ENCODE data around the gene OCLN.
"Not testable (repeated sequence)": the region's sequence is repeated elsewhere in the genome, so short reads cannot be mapped to it uniquely, and the experiment has no call there.

OCLN gene

GRCh38 chr5:69530561-69531405 is 38.2 kb downstream of the OCLN start:
- no peak for DNase-seq

GRCh38 chr5:69531406-69531801 is 38.8 kb downstream of the OCLN start:
- no peak for DNase-seq

- DNase-seq, result not testable (repeated sequence)
Measured at GRCh38 chr5:69537911-69538310, 45.3 kb downstream of the OCLN start.

- not testable (repeated sequence) for DNase-seq
Measured at GRCh38 chr5:69538735-69539134, 46.1 kb downstream of the OCLN start.

- not testable (repeated sequence) for DNase-seq
Measured at GRCh38 chr5:69541347-69541746, 48.8 kb downstream of the OCLN start.

- not testable (repeated sequence) for DNase-seq
Measured at GRCh38 chr5:69542838-69543618, 50.4 kb downstream of the OCLN start.

GRCh38 chr5:69544602-69545001 is 52.0 kb downstream of the OCLN start:
- DNase-seq, result not testable (repeated sequence)

GRCh38 chr5:69559908-69560330 is 67.3 kb downstream of the OCLN start, which contains the start of gene GTF2H2C:
Gene GTF2H2C (plus strand): TSS chr5:69560191. CDS start chr5:69565133, 4,942 bp downstream.
- not testable (repeated sequence) for DNase-seq

- DNase-seq, result not testable (repeated sequence)
Measured at GRCh38 chr5:69560587-69561431, 68.2 kb downstream of the OCLN start.

- DNase-seq, result not testable (repeated sequence)
Measured at GRCh38 chr5:69566172-69566571, 73.6 kb downstream of the OCLN start.

GRCh38 chr5:69568072-69568471 is 75.5 kb downstream of the OCLN start:
- not testable (repeated sequence) for DNase-seq

- DNase-seq, result not testable (repeated sequence)
Measured at GRCh38 chr5:69583356-69583755, 90.8 kb downstream of the OCLN start.

- not testable (repeated sequence) for DNase-seq
Measured at GRCh38 chr5:69596114-69596840, 103.7 kb downstream of the OCLN start.

- DNase-seq, result not testable (repeated sequence)
Measured at GRCh38 chr5:69601947-69602346, 109.4 kb downstream of the OCLN start.

- DNase-seq, result not testable (repeated sequence)
Measured at GRCh38 chr5:69606839-69607238, 114.2 kb downstream of the OCLN start.
